Gastrocnemius medialis (tissue), 4 donors: ENCODE results near the gene NKX1-2.

Experiments
- CTCF ChIP-seq, 5 experiments: fragments of 450-650 bp in 3 of 5; fragments of 200-600 bp in 2 of 5; sonication (generic) in 2 of 5; IDR thresholded peaks in 4 of 5; conservative IDR thresholded peaks in 1 of 5; 1 replicate in 4 of 5; 2 replicates in 1 of 5; pipeline ENCODE4 v1.5.1; 2016 to 2019; ENCODE audit warnings: antibody characterized with exemption in 5 of 5, mild to moderate bottlenecking in 3 of 5, moderate library complexity in 3 of 5
- POLR2A ChIP-seq, 2 donors: fragments of 450-650 bp; IDR thresholded peaks; one replicate each; pipeline ENCODE4 v1.6.1; 2017; ENCODE audit warnings: antibody characterized with exemption in 2 of 2, mild to moderate bottlenecking in 2 of 2, moderate library complexity in 2 of 2

- TF ChIP-seq CTCF (IDR thresholded peaks at IDR 0.05 in 4 of 5, conservative IDR thresholded peaks at IDR 0.05 in 1 of 5) (no peak), POLR2A (IDR thresholded peaks at IDR 0.05) (peak; percentile 98 to 99)
Observed at GRCh38 chr10:124418726-124419501, 30.9 kb downstream of the NKX1-2 start, which contains the start of gene OAT.
